Activated CD4-positive, alpha-beta T cell treated with anti-CD3 and anti-CD28 coated beads for 48 hours (primary cell): ENCODE data around the gene TSPAN10.

Experiments
- DNase-seq: peaks from one replicate; pipeline ENCODE4 v3.0.0-alpha.2; 2020

The TSPAN10 gene

DNA sequence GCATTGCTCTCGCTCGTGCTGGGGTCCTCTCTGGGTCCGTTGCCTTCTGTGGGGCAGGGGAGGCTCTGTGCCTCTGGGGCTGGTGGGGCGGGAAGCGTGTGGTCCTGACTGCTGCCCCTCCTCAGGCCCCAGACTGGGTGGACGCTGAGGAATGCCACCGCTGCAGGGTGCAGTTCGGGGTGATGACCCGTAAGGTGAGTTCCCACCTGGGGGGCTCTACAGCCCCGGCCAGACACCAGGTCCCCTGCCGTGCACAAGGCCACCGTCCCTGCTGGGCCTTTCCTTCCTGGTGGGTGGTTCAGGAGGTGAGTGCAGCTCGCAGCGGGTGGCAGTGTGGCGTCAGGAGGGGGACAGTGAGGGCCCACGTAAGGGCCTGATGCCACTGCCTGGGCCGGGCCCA, 53.6 kb downstream of the TSPAN10 start:
- no peak for DNase-seq

DNA sequence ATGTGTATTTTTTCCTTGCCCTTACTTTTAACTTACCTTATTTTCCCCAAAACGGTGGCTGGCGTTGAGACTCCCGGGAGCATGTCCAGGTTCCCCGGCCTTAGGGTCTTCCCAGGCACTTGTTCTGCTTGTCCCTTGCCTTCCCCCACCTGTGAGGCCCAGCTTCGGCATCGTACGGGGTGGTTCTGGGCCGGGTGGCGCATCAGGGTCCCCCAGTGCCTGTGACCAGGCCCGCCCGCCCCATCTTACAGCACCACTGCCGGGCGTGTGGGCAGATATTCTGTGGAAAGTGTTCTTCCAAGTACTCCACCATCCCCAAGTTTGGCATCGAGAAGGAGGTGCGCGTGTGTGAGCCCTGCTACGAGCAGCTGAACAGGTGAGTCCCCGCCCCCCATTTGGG, 54.2 kb downstream of the TSPAN10 start:
- DNase-seq = no peak

DNA sequence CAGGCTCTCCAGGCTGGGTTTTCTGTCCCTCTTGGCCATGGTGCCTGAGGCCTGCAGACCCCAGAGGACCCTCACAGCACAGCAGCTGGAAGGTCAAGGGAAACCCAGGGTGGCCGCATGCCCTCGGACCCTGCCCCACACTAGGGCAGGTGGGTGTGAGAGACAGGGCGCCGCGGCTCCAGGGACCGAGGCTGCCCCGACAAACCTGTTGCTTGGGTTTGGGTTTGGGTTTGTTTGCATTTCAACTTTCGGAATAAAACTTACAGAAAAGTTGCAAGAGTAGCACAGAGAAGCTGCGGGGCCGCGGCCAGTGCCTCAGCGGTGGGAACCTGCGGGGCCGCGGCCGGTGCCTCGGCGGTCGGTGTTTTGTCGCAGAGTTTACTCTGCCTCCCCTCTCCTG, 54.6 kb downstream of the TSPAN10 start:
- DNase-seq = no peak

DNA sequence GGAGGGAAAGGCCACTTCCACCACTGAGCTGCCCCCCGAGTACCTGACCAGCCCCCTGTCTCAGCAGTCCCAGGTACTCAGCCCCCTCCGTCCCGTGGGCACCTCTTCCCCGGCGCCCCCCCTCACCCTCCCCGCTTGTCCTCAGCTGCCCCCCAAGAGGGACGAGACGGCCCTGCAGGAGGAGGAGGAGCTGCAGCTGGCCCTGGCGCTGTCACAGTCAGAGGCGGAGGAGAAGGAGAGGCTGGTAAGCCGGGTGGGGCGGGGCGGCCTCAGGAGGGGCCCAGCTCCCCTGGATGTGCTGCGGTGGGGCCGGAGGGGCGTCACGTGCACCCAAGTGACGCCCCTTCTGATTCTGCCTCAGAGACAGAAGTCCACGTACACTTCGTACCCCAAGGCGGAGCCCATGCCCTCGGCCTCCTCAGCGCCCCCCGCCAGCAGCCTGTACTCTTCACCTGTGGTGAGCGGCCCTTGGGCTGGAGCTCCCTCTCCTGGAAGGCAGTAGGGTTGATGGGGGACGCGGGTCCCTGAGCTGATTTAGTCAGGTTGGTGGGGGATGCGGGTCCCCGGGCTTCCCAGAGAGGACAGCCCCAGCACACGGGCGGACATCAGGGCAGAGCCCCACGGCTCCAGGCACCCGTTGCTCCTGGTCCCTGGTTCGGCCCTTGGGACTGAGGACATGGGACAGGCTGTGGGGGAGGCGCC, 56.7 kb downstream of the TSPAN10 start:
- no peak for DNase-seq

DNA sequence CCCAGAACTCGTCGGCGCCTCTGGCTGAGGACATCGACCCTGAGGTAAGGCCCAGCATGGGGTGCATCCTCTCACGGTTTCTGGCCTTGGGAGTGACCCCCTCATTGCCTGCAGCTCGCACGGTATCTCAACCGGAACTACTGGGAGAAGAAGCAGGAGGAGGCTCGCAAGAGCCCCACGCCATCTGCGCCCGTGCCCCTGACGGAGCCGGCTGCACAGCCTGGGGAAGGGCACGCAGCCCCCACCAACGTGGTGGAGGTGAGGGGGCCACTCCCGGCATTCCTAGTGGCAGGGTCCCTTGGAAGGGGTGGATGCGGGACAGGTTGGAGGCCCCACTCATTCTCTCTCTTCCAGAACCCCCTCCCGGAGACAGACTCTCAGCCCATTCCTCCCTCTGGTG, 57.8 kb downstream of the TSPAN10 start:
- no peak for DNase-seq

DNA sequence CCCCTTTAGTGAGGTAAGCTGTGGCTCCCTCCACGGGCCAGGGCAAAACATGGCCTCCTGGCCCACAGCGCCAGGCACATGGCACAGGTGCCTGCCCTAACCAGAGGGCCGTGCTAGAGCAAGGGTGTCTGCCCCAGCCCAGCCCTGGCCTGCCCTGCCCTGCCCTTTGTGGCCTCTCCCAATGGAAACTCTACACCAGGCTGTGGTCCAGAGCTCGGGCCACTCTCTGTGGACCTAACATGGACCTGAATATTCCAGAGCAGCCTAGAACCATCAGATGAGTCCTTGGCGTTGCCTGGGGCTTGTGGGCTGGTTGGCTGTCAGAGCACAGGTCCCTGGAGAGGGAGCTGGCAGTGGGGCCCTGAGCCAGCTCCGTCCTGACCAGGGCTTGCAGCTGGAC, 58.2 kb downstream of the TSPAN10 start:
- no peak for DNase-seq

DNA sequence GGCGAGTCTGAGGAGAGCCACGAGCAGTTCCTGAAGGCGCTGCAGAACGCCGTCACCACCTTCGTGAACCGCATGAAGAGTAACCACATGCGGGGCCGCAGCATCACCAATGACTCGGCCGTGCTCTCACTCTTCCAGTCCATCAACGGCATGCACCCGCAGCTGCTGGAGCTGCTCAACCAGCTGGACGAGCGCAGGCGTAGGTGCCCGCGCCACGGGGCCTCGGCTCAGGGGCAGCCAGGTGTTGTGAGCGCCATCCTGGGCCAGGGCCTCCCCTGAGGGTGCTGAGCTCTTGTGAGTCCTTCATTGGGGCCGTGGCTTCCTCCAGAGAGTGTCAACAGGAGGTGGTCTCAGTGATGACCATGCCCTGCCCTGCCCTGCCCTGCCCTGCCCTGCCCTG, 58.8 kb downstream of the TSPAN10 start:
- DNase-seq = no peak

DNA sequence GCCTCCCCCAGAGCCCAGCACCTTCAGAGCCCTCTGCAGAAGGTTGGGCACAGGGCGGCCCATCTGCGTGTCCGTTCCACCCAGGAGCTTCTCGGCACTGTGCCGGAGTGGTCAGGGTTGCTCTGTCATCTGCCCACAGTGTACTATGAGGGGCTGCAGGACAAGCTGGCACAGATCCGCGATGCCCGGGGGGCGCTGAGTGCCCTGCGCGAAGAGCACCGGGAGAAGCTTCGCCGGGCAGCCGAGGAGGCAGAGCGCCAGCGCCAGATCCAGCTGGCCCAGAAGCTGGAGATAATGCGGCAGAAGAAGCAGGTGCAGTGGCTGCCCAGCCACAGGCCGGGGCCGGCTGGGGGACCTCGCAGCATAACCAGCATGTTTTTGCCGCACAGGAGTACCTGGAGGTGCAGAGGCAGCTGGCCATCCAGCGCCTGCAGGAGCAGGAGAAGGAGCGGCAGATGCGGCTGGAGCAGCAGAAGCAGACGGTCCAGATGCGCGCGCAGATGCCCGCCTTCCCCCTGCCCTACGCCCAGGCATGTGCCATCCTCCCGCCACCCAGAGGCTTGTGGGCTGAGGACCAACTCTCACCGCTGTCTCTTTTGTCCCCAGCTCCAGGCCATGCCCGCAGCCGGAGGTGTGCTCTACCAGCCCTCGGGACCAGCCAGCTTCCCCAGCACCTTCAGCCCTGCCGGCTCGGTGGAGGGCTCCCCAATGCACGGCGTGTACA, 59.4 kb downstream of the TSPAN10 start:
- no peak for DNase-seq

DNA sequence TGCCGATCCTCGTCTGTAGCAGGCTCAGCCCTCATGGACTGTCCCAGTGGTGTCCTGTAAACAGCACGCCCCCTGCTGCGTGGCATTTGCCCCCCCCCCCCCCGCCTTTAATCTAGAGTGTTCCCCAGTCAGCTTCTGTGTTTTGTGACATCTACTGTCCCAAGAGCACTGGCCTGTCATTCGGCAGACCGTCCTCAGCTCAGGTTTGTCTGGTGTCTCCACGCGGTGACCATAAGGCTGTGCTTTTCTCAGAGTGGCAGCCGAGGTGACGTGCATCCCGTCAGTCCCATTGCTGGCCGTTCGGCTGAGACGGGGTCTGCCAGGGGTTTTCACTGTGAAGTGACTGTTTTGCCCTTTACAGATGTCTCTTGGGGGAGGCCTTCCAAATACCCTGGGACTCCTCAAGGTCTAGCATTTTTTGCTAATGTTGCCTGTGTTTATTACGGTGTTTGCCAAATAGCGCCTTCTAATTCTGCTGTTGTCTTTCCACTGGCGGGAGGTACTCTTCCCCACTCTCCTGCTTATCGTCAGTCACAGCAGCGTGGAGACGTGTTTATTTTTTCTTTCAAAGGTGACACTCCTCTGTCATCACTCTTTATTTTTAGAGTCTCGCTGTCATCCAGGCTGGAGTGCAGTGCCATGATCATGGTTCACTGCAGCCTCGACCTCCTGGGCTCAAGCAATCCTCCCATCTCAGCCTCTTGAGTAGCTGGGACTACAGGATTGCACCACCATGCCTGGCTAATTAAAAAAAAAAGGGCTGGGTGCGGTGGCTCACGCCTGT, 60.5 kb downstream of the TSPAN10 start:
- DNase-seq = no peak
